WTC11 (cell line): ENCODE measurements around the gene ITPKC. TPM values are rescaled to one million over a fixed set of nuclear protein-coding genes. Genes with fewer than 3 reads are reported as not detected.

Experiments used
- ATAC-seq: fragments of 200-7000 bp; cut with Tn5 transposase; 2 replicates; pipeline ENCODE4 v1.10.0; 2021; ENCODE audit warnings: mild to moderate bottlenecking, moderate library complexity
- CTCF ChIA-PET: fragments of 300-600 bp; sonication (Branson Sonifier 250); formaldehyde crosslinking; loops from one replicate; lab custom pipeline; 2021; ENCODE audit warnings: antibody characterized with exemption; lab: Charles Lee
- POLR2A ChIA-PET: fragments of 350-600 bp; sonication (Branson Sonifier 250); formaldehyde crosslinking; loops from one replicate; lab custom pipeline; 2021; ENCODE audit warnings: antibody characterized with exemption; lab: Charles Lee
- DNase-seq: peaks from one replicate; pipeline ENCODE4 v3.0.0; 2021; ENCODE audit warnings: low spot score
- H3K27ac Mint-ChIP-seq: 2 replicates; pipeline ENCODE4 v1.8.0; 2021; ENCODE audit warnings: mixed read lengths
- H3K27me3 Mint-ChIP-seq: 2 replicates; pipeline ENCODE4 v1.8.0; 2021; ENCODE audit warnings: low read depth, mild to moderate bottlenecking, moderate library complexity, mixed read lengths
- H3K36me3 Mint-ChIP-seq: 2 replicates; pipeline ENCODE4 v1.8.0; 2021; ENCODE audit warnings: mixed read lengths
- H3K4me1 Mint-ChIP-seq: 2 replicates; pipeline ENCODE4 v1.8.0; 2022; ENCODE audit warnings: mixed read lengths
- H3K4me3 Mint-ChIP-seq: 2 replicates; pipeline ENCODE4 v1.8.0; 2021; ENCODE audit warnings: mild to moderate bottlenecking, moderate library complexity, mixed read lengths
- H3K9me3 Mint-ChIP-seq: 2 replicates; pipeline ENCODE4 v1.8.0; 2021; ENCODE audit warnings: mixed read lengths
- CBFB ChIP-seq: sonication (generic); formaldehyde crosslinking; IDR thresholded peaks from 2 replicates; pipeline ENCODE4 v1.8.1; 2022; ENCODE audit warnings: mild to moderate bottlenecking, low read depth, missing genetic modification reagents
- ESRRA ChIP-seq: sonication (generic); formaldehyde crosslinking; IDR thresholded peaks from 2 replicates; pipeline ENCODE4 v1.8.1; 2022; ENCODE audit warnings: mild to moderate bottlenecking, missing genetic modification reagents, borderline replicate concordance
- GABPB1 ChIP-seq: sonication (generic); formaldehyde crosslinking; IDR thresholded peaks from 2 replicates; pipeline ENCODE4 v1.8.1; 2023; ENCODE audit warnings: mild to moderate bottlenecking, missing genetic modification reagents
- MYBL2 ChIP-seq: sonication (generic); formaldehyde crosslinking; IDR thresholded peaks from 2 replicates; pipeline ENCODE4 v1.8.1; 2023; ENCODE audit warnings: mild to moderate bottlenecking, moderate library complexity, missing genetic modification reagents
- NFYB ChIP-seq: sonication (generic); formaldehyde crosslinking; conservative IDR thresholded peaks from 2 replicates; pipeline ENCODE4 v1.8.0; 2022; ENCODE audit warnings: low read depth, missing genetic modification reagents
- NR3C1 ChIP-seq: sonication (generic); formaldehyde crosslinking; conservative IDR thresholded peaks from 2 replicates; pipeline ENCODE4 v1.8.1; 2023; ENCODE audit warnings: low read depth, mild to moderate bottlenecking, missing genetic modification reagents
- RELA ChIP-seq: sonication (generic); formaldehyde crosslinking; IDR thresholded peaks from 2 replicates; pipeline ENCODE4 v1.8.1; 2022; ENCODE audit warnings: missing genetic modification reagents, mild to moderate bottlenecking, borderline replicate concordance
- SMAD4 ChIP-seq: sonication (generic); formaldehyde crosslinking; IDR thresholded peaks from 2 replicates; pipeline ENCODE4 v1.8.0; 2022; ENCODE audit warnings: mild to moderate bottlenecking, missing genetic modification reagents
- SP1 ChIP-seq: sonication (generic); formaldehyde crosslinking; conservative IDR thresholded peaks from 2 replicates; pipeline ENCODE4 v1.8.1; 2022; ENCODE audit warnings: missing genetic modification reagents
- TEAD1 ChIP-seq: sonication (generic); formaldehyde crosslinking; IDR thresholded peaks from 2 replicates; pipeline ENCODE4 v1.8.0; 2022; ENCODE audit warnings: mild to moderate bottlenecking, missing genetic modification reagents
- TP53 ChIP-seq: sonication (generic); formaldehyde crosslinking; IDR thresholded peaks from 2 replicates; pipeline ENCODE4 v1.8.1; 2023; ENCODE audit warnings: mild to moderate bottlenecking, missing genetic modification reagents
- ZNF219 ChIP-seq: sonication (generic); formaldehyde crosslinking; IDR thresholded peaks from 2 replicates; pipeline ENCODE4 v1.8.0; 2023; ENCODE audit warnings: missing genetic modification reagents, mild to moderate bottlenecking, borderline replicate concordance
- ZNF232 ChIP-seq: sonication (generic); formaldehyde crosslinking; IDR thresholded peaks from 2 replicates; pipeline ENCODE4 v1.8.0; 2022; ENCODE audit warnings: mild to moderate bottlenecking, missing genetic modification reagents
- ZNF423 ChIP-seq: fragments of 250-450 bp; sonication (Bioruptor Pico); IDR thresholded peaks from 2 replicates; pipeline ENCODE4 v2.1.2; 2022; ENCODE audit warnings: mild to moderate bottlenecking, moderate library complexity
- ZNF671 ChIP-seq: fragments of 250-450 bp; sonication (Bioruptor Pico); IDR thresholded peaks from 2 replicates; pipeline ENCODE4 v1.8.0; 2021; ENCODE audit warnings: mild to moderate bottlenecking
- total RNA-seq: library from RNA; stranded (reverse); gene quantifications from 3 replicates; pipeline ENCODE4 v1.2.3, GENCODE V29; 2021
- TF ChIP-seq, protein P1 (sequence below): sonication (generic); formaldehyde crosslinking; IDR thresholded peaks from 2 replicates; pipeline ENCODE4 v1.8.1; 2022; ENCODE audit warnings: missing genetic modification reagents, borderline replicate concordance
- TF ChIP-seq, protein P2 (sequence below): sonication (generic); formaldehyde crosslinking; IDR thresholded peaks from 2 replicates; pipeline ENCODE4 v1.8.0; 2022; ENCODE audit warnings: mild to moderate bottlenecking, missing genetic modification reagents
- TF ChIP-seq, protein P3 (sequence below): fragments of 250-450 bp; sonication (Bioruptor Pico); conservative IDR thresholded peaks from 2 replicates; pipeline ENCODE4 v1.9.0; 2021; ENCODE audit warnings: mild to moderate bottlenecking
- TF ChIP-seq, protein P4 (sequence below): sonication (generic); formaldehyde crosslinking; conservative IDR thresholded peaks from 2 replicates; pipeline ENCODE4 v1.8.1; 2023; ENCODE audit warnings: mild to moderate bottlenecking, low read depth, missing genetic modification reagents, moderate library complexity
- TF ChIP-seq, protein P5 (sequence below): fragments of 250-450 bp; sonication (Bioruptor Pico); IDR thresholded peaks from 2 replicates; pipeline ENCODE4 v1.9.0; 2021; ENCODE audit warnings: mild to moderate bottlenecking

Gene ITPKC
- total RNA-seq, 1 experiment from 2014 or later: 13.8 TPM

- no peak overlapping the region for H3K27ac Mint-ChIP-seq
- CTCF ChIA-PET: no interaction called here
- H3K27me3 Mint-ChIP-seq: no peaks in the 10 kb centered on the region
- TF ChIP-seq RELA (CRISPR knock-in tag) (no peak), GABPB1 (CRISPR knock-in tag) (no peak), ZNF232 (no peak)
- no peak for ATAC-seq
- no peak overlapping the region for H3K4me3 Mint-ChIP-seq
- POLR2A ChIA-PET: no interaction called here
- H3K9me3 Mint-ChIP-seq: no peaks in the 10 kb centered on the region
- no peaks in the 10 kb centered on the region for H3K4me1 Mint-ChIP-seq
- DNase-seq: no peak
- peaks cover 42% of the 10 kb centered on the region for H3K36me3 Mint-ChIP-seq
Measured at GRCh38 chr19:40709817-40710216, 7.1 kb upstream of the ITPKC start.

DNA sequence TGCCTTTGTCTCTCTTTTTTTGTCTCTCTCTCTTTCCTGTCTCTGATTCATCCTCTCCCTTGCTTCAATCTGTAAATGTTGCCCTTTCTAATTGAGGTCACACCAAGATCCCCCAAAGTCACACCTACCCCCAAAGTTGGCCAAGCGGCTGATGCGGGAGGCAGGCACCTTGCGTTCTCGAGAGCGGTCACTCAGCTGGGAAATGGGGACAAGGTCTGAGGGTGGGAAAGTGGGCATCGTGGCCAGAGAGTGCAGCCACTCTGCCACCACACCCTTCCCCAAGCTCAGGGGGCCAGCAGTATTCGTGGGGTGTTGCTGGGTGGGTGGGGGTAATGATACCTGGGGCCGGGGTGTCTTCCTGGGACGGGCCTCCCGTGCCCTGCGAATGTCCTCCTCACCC lies 3.0 kb upstream of the ITPKC start:
- H3K27me3 Mint-ChIP-seq: no peaks in the 10 kb centered on the region
- H3K4me3 Mint-ChIP-seq: peak overlapping the region; percentile 98
- H3K4me1 Mint-ChIP-seq: peaks cover 20% of the 10 kb centered on the region
- POLR2A ChIA-PET: interaction anchor here (0.8 kb wide), 1 partner anchor 63 kb away, joined by 3 read pairs; no protein-coding TSS in a partner anchor
- peak overlapping the region; percentile 95 for H3K27ac Mint-ChIP-seq
- TF ChIP-seq TP53 (CRISPR knock-in tag) (no peak), SMAD4 (CRISPR knock-in tag) (no peak), ZNF671 (CRISPR knock-in tag) (no peak), GABPB1 (CRISPR knock-in tag) (no peak), CBFB (CRISPR knock-in tag) (no peak), MYBL2 (CRISPR knock-in tag) (no peak), ZNF423 (no peak), ZNF219 (CRISPR knock-in tag) (no peak), NR3C1 (CRISPR knock-in tag) (no peak), ESRRA (CRISPR knock-in tag) (no peak)
- TF ChIP-seq, protein P1, sequence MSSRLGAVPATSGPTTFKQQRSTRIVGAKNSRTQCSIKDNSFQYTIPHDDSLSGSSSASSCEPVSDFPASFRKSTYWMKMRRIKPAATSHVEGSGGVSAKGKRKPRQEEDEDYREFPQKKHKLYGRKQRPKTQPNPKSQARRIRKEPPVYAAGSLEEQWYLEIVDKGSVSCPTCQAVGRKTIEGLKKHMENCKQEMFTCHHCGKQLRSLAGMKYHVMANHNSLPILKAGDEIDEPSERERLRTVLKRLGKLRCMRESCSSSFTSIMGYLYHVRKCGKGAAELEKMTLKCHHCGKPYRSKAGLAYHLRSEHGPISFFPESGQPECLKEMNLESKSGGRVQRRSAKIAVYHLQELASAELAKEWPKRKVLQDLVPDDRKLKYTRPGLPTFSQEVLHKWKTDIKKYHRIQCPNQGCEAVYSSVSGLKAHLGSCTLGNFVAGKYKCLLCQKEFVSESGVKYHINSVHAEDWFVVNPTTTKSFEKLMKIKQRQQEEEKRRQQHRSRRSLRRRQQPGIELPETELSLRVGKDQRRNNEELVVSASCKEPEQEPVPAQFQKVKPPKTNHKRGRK (CRISPR knock-in tag): no peak
- TF ChIP-seq, protein P2, sequence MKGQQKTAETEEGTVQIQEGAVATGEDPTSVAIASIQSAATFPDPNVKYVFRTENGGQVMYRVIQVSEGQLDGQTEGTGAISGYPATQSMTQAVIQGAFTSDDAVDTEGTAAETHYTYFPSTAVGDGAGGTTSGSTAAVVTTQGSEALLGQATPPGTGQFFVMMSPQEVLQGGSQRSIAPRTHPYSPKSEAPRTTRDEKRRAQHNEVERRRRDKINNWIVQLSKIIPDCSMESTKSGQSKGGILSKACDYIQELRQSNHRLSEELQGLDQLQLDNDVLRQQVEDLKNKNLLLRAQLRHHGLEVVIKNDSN (CRISPR knock-in tag): no peak
- TF ChIP-seq, protein P3, sequence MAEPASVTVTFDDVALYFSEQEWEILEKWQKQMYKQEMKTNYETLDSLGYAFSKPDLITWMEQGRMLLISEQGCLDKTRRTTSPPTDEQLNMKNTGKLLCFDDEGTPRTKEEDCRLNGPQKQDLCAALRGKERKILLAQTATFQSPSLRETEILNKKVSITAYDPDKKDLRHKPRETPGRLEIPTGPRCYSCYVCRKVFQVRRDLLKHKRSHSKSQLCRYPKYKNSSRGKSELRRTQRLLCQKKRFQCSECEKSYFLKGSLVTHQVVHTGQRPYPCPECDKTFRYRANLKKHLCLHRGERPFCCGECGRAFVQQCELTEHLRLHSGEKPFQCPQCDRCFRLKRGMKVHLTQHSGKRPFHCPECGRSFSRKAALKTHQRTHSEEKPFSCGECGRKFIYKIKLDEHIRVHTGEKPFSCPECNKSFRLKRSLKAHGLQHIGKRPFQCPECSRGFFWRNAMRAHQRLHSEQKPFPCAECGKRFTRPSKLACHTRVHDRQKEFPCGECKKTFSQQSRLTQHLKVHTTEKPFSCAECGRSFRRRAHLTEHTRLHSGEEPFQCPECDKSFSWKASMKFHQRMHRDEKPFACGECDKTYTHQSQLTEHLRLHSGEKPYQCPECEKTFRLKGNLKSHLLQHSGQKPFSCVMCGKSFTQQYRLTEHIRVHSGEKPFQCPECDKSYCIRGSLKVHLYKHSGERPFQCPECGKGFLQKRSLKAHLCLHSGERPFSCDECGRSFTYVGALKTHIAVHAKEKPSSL (CRISPR knock-in tag): no peak
- DNase-seq (no peak), ATAC-seq (no peak)
- CTCF ChIA-PET: interaction anchor here (1.8 to 2.4 kb wide), 2 partner anchors 11 to 93 kb away, joined by 11 to 14 read pairs; no protein-coding TSS in a partner anchor
- peaks cover 30% of the 10 kb centered on the region for H3K36me3 Mint-ChIP-seq
- H3K9me3 Mint-ChIP-seq: no peaks in the 10 kb centered on the region

GRCh38 chr19:40714441-40715299 lies 2.2 kb upstream of the ITPKC start:
- Mint-ChIP-seq H3K4me3 (peak overlapping the region; percentile 98), H3K36me3 (peaks cover 25% of the 10 kb centered on the region), H3K27me3 (no peaks in the 10 kb centered on the region), H3K4me1 (peaks cover 24% of the 10 kb centered on the region), H3K9me3 (no peaks in the 10 kb centered on the region), H3K27ac (peak overlapping the region; percentile 99)
- ChIA-PET POLR2A (interaction anchor here (0.8 kb wide), 1 partner anchor 63 kb away, joined by 3 read pairs; no protein-coding TSS in a partner anchor), CTCF (interaction anchor here (1.8 to 2.4 kb wide), 2 partner anchors 12 to 92 kb away, joined by 11 to 14 read pairs; no protein-coding TSS in a partner anchor)
- peak; percentile 96 for DNase-seq
- peak; percentile 76 for ATAC-seq
- TF ChIP-seq, protein P4, sequence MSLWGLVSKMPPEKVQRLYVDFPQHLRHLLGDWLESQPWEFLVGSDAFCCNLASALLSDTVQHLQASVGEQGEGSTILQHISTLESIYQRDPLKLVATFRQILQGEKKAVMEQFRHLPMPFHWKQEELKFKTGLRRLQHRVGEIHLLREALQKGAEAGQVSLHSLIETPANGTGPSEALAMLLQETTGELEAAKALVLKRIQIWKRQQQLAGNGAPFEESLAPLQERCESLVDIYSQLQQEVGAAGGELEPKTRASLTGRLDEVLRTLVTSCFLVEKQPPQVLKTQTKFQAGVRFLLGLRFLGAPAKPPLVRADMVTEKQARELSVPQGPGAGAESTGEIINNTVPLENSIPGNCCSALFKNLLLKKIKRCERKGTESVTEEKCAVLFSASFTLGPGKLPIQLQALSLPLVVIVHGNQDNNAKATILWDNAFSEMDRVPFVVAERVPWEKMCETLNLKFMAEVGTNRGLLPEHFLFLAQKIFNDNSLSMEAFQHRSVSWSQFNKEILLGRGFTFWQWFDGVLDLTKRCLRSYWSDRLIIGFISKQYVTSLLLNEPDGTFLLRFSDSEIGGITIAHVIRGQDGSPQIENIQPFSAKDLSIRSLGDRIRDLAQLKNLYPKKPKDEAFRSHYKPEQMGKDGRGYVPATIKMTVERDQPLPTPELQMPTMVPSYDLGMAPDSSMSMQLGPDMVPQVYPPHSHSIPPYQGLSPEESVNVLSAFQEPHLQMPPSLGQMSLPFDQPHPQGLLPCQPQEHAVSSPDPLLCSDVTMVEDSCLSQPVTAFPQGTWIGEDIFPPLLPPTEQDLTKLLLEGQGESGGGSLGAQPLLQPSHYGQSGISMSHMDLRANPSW (CRISPR knock-in tag): no peak
- peak; percentile 7; the same call in 1 of the 2 replicates for TF ChIP-seq TEAD1
- 0 out of 2 replicates have a peak, but pooled peaks have one; percentile 20 for TF ChIP-seq GABPB1 (CRISPR knock-in tag)
- no peak for TF ChIP-seq ZNF219 (CRISPR knock-in tag)
- TF ChIP-seq NFYB (CRISPR knock-in tag): peak; percentile 80
- TF ChIP-seq, protein P5, sequence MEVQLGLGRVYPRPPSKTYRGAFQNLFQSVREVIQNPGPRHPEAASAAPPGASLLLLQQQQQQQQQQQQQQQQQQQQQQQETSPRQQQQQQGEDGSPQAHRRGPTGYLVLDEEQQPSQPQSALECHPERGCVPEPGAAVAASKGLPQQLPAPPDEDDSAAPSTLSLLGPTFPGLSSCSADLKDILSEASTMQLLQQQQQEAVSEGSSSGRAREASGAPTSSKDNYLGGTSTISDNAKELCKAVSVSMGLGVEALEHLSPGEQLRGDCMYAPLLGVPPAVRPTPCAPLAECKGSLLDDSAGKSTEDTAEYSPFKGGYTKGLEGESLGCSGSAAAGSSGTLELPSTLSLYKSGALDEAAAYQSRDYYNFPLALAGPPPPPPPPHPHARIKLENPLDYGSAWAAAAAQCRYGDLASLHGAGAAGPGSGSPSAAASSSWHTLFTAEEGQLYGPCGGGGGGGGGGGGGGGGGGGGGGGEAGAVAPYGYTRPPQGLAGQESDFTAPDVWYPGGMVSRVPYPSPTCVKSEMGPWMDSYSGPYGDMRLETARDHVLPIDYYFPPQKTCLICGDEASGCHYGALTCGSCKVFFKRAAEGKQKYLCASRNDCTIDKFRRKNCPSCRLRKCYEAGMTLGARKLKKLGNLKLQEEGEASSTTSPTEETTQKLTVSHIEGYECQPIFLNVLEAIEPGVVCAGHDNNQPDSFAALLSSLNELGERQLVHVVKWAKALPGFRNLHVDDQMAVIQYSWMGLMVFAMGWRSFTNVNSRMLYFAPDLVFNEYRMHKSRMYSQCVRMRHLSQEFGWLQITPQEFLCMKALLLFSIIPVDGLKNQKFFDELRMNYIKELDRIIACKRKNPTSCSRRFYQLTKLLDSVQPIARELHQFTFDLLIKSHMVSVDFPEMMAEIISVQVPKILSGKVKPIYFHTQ (CRISPR knock-in tag): no peak
- TF ChIP-seq SP1 (CRISPR knock-in tag): peak; percentile 33; the same call in 1 of the 2 replicates
